Gastroesophageal sphincter (tissue), 4 donors: ENCODE data around the gene ZNF579. TPM values are rescaled to one million over a fixed set of nuclear protein-coding genes. Genes with fewer than 3 reads are reported as not detected.
"Not testable (repeated sequence)": the region's sequence is repeated elsewhere in the genome, so short reads cannot be mapped to it uniquely, and the experiment has no call there.

Experiments
- ATAC-seq: fragments of 150-250 bp; one replicate; pipeline ENCODE4 v1.9.1; 2016; ENCODE audit warnings: mild to moderate bottlenecking, moderate library complexity
- H3K27ac ChIP-seq, 4 donors: fragments of 200-600 bp; sonication (generic) in 3 of 4; 1 replicate in 3 of 4; 2 replicates in 1 of 4; pipeline ENCODE4 v1.5.1; 2016 to 2019
- H3K27me3 ChIP-seq: fragments of 200-600 bp; sonication (generic); one replicate; pipeline ENCODE4 v1.5.1; 2019
- H3K36me3 ChIP-seq, 2 donors: fragments of 200-600 bp; sonication (generic); one replicate each; pipeline ENCODE4 v1.5.1; 2019; ENCODE audit warnings: control low read depth in 1 of 2
- H3K4me1 ChIP-seq, 3 donors: fragments of 200-600 bp; sonication (generic); 1 replicate in 2 of 3; 2 replicates in 1 of 3; pipeline ENCODE4 v1.5.1; 2016 to 2019; ENCODE audit warnings: control low read depth in 2 of 3
- H3K4me3 ChIP-seq, 2 donors: fragments of 200-600 bp; sonication (generic); one replicate each; pipeline ENCODE4 v1.5.1; 2019; ENCODE audit warnings: mild to moderate bottlenecking in 1 of 2, moderate library complexity in 1 of 2
- H3K9me3 ChIP-seq, 3 donors: fragments of 200-600 bp; sonication (generic); one replicate each; pipeline ENCODE4 v1.5.1; 2017 to 2019; ENCODE audit warnings: control low read depth in 2 of 3
- CTCF ChIP-seq, 4 experiments: fragments of 200-600 bp in 2 of 4; fragments of 450-650 bp in 2 of 4; sonication (generic) in 1 of 4; IDR thresholded peaks; one replicate each; pipeline ENCODE4 v1.5.1; 2017 to 2019; ENCODE audit warnings: antibody characterized with exemption in 4 of 4, mild to moderate bottlenecking in 2 of 4, moderate library complexity in 2 of 4
- EP300 ChIP-seq: sonication (generic); formaldehyde crosslinking; IDR thresholded peaks from one replicate; pipeline ENCODE4 v1.6.1; 2017; ENCODE audit warnings: antibody characterized with exemption, mild to moderate bottlenecking
- POLR2A ChIP-seq, 2 donors: fragments of 450-650 bp; IDR thresholded peaks; one replicate each; pipeline ENCODE4 v1.6.1; 2017; ENCODE audit warnings: antibody characterized with exemption in 2 of 2, mild to moderate bottlenecking in 2 of 2, moderate library complexity in 1 of 2
- POLR2AphosphoS5 ChIP-seq: sonication (generic); formaldehyde crosslinking; IDR thresholded peaks from one replicate; pipeline ENCODE4 v1.6.1; 2017; ENCODE audit warnings: antibody characterized with exemption
- WGBS, 2 donors: methylation state at CpG; one replicate each; pipeline ENCODE4 v1.1.5; 2018; ENCODE audit warnings: low coverage in 1 of 2; 5-methylcytosine and 5-hydroxymethylcytosine counted together
- total RNA-seq, 4 donors: library from RNA; depleted of rRNA; stranded (reverse); fragments of >200 nt; gene quantifications; one replicate each; pipeline ENCODE4 v1.1.0, GENCODE V29; 2016

The ZNF579 gene
- total RNA-seq, 4 donors from 2014 or later: 2.8 to 6.9 (median 3.9) TPM

- Histone ChIP-seq H3K4me1 (peaks cover 0 to 10% (median 0%) of the 10 kb centered on the region in 3 donors), H3K4me3 (no peak within 1 kb of the TSS), H3K36me3 (no peaks in the 10 kb centered on the region), H3K27ac (no peak within 1 kb of the TSS), H3K27me3 (peaks cover 21% of the 10 kb centered on the region), H3K9me3 (no peaks in the 10 kb centered on the region)
- WGBS, 2 donors: no CpG with 5 or more reads among the region's 14 CpGs
- no peak for TF ChIP-seq POLR2A (IDR thresholded peaks at IDR 0.05)
- no peak for TF ChIP-seq POLR2AphosphoS5
- TF ChIP-seq CTCF (IDR thresholded peaks at IDR 0.05): no peak
- TF ChIP-seq EP300: no peak
- ATAC-seq: no peak
Measured at GRCh38 chr19:55536951-55537740, 43.5 kb downstream of the ZNF579 start, which contains the start of gene SBK2. TSS of gene SBK2 (minus strand) at chr19:55537133. CDS start at chr19:55536294, 839 bp downstream.

- 93% methylated on average over 5 of the region's 11 CpGs; no CpG with 5 or more reads in 1 of the 2 donors for WGBS, 2 donors
- Histone ChIP-seq H3K27me3 (peaks cover 21% of the 10 kb centered on the region), H3K4me3 (no peak overlapping the region), H3K27ac (no peak overlapping the region), H3K36me3 (no peaks in the 10 kb centered on the region), H3K4me1 (peaks cover 0 to 10% (median 0%) of the 10 kb centered on the region in 3 donors), H3K9me3 (no peaks in the 10 kb centered on the region)
- TF ChIP-seq POLR2A (IDR thresholded peaks at IDR 0.05) (no peak), EP300 (no peak), POLR2AphosphoS5 (no peak), CTCF (IDR thresholded peaks at IDR 0.05) (no peak)
- ATAC-seq: no peak
Measured at GRCh38 chr19:55536366-55536765, 44.3 kb downstream of the ZNF579 start.

GRCh38 chr19:55535965-55536350 is 44.7 kb downstream of the ZNF579 start:
- no peak for ATAC-seq
- H3K4me1 ChIP-seq: peaks cover 0 to 10% (median 0%) of the 10 kb centered on the region in 3 donors
- TF ChIP-seq CTCF (IDR thresholded peaks at IDR 0.05) (no peak), POLR2A (IDR thresholded peaks at IDR 0.05) (no peak), POLR2AphosphoS5 (no peak), EP300 (no peak)
- H3K4me3 ChIP-seq: no peak overlapping the region
- no peaks in the 10 kb centered on the region for H3K36me3 ChIP-seq
- no peak overlapping the region for H3K27ac ChIP-seq
- H3K27me3 ChIP-seq: peaks cover 21% of the 10 kb centered on the region
- no peaks in the 10 kb centered on the region for H3K9me3 ChIP-seq
- WGBS, 2 donors: 82% methylated on average over 9 of the region's 22 CpGs; no CpG with 5 or more reads in 1 of the 2 donors

GRCh38 chr19:55535173-55535964 is 45.3 kb downstream of the ZNF579 start:
- Histone ChIP-seq H3K9me3 (no peaks in the 10 kb centered on the region), H3K4me3 (no peak overlapping the region), H3K27me3 (peaks cover 21% of the 10 kb centered on the region), H3K4me1 (peaks cover 0 to 10% (median 0%) of the 10 kb centered on the region in 3 donors), H3K27ac (no peak overlapping the region), H3K36me3 (no peaks in the 10 kb centered on the region)
- ATAC-seq: no peak
- no peak for TF ChIP-seq EP300
- TF ChIP-seq POLR2A (IDR thresholded peaks at IDR 0.05): no peak
- no peak for TF ChIP-seq POLR2AphosphoS5
- no peak for TF ChIP-seq CTCF (IDR thresholded peaks at IDR 0.05)
- 60 to 90% methylated on average over 3 to 4 of the region's 12 CpGs for WGBS, 2 donors

GRCh38 chr19:55534280-55534679 is 46.4 kb downstream of the ZNF579 start:
- not testable (repeated sequence) for H3K27ac ChIP-seq, H3K4me1 ChIP-seq, ATAC-seq, H3K9me3 ChIP-seq, H3K4me3 ChIP-seq, H3K36me3 ChIP-seq
- peaks cover 31% of the 10 kb centered on the region for H3K27me3 ChIP-seq
- 79 to 100% methylated on average over 2 to 6 of the region's 7 CpGs for WGBS, 2 donors
